Endothelial cell (in vitro differentiated cells): ENCODE data around the gene COL4A1. TPM values are rescaled to one million over a fixed set of nuclear protein-coding genes. Genes with fewer than 3 reads are reported as not detected.

Experiments
- DNase-seq: peaks from one replicate; pipeline ENCODE4 v3.0.0; 2021; ENCODE audit warnings: low spot score
- H3K27ac Mint-ChIP-seq: one replicate; pipeline ENCODE4 v1.8.0; 2021; ENCODE audit warnings: mixed read lengths, inconsistent platforms; ENCODE audit not compliant: unreplicated experiment
- H3K27me3 Mint-ChIP-seq: one replicate; pipeline ENCODE4 v1.8.0; 2021; ENCODE audit warnings: mild to moderate bottlenecking, moderate library complexity, mixed read lengths, inconsistent platforms; ENCODE audit not compliant: unreplicated experiment
- H3K36me3 Mint-ChIP-seq: one replicate; pipeline ENCODE4 v1.8.0; 2021; ENCODE audit warnings: mild to moderate bottlenecking, low read depth, mixed read lengths, inconsistent platforms; ENCODE audit not compliant: unreplicated experiment
- H3K4me1 Mint-ChIP-seq: one replicate; pipeline ENCODE4 v1.8.0; 2021; ENCODE audit warnings: mild to moderate bottlenecking, mixed read lengths, inconsistent platforms; ENCODE audit not compliant: unreplicated experiment
- H3K4me3 Mint-ChIP-seq: one replicate; pipeline ENCODE4 v1.8.0; 2021; ENCODE audit warnings: mild to moderate bottlenecking, mixed read lengths, inconsistent platforms; ENCODE audit not compliant: unreplicated experiment
- H3K9me3 Mint-ChIP-seq: one replicate; pipeline ENCODE4 v1.8.0; 2021; ENCODE audit warnings: mixed read lengths, inconsistent platforms; ENCODE audit not compliant: unreplicated experiment
- total RNA-seq: library from RNA; stranded (reverse); fragmentation: NEBNext Ultra II Directional; extraction: Animal tissue kit (Norgen Biotek cat#: 25700); gene quantifications from one replicate; pipeline ENCODE4 v1.2.1, GENCODE V29; 2021; ENCODE audit not compliant: unreplicated experiment
- TF ChIP-seq, protein P1 (sequence below): fragments of 200-600 bp; sonication (generic); IDR thresholded peaks from one replicate; pipeline ENCODE4 v1.5.0; 2021; ENCODE audit warnings: antibody characterized with exemption; ENCODE audit not compliant: unreplicated experiment

Gene COL4A1
- total RNA-seq, 1 donor from 2014 or later: 2,720 TPM

DNA sequence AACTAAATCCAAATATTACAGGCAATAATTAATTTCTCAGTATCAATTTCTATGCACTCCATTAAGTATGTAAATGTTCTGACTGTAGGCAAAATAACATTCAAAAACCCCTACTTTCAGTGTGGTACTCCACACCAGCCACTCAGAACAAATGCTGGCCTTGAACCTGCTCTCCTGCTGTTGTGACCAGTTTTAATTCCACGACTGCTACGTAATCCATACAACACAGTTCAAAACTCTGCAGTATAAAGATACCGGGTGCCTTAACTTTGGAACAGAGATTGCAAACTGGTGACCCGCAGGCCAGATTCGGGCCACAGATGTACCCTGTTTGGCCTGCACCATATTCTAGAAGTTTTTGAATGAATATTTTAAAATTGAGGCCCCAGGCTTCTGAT is 30.4 kb downstream of the COL4A1 start:
- TF ChIP-seq, protein P1, sequence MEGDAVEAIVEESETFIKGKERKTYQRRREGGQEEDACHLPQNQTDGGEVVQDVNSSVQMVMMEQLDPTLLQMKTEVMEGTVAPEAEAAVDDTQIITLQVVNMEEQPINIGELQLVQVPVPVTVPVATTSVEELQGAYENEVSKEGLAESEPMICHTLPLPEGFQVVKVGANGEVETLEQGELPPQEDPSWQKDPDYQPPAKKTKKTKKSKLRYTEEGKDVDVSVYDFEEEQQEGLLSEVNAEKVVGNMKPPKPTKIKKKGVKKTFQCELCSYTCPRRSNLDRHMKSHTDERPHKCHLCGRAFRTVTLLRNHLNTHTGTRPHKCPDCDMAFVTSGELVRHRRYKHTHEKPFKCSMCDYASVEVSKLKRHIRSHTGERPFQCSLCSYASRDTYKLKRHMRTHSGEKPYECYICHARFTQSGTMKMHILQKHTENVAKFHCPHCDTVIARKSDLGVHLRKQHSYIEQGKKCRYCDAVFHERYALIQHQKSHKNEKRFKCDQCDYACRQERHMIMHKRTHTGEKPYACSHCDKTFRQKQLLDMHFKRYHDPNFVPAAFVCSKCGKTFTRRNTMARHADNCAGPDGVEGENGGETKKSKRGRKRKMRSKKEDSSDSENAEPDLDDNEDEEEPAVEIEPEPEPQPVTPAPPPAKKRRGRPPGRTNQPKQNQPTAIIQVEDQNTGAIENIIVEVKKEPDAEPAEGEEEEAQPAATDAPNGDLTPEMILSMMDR: no peak
- Mint-ChIP-seq H3K27ac (no peak overlapping the region), H3K36me3 (peaks cover 45% of the 10 kb centered on the region), H3K9me3 (no peaks in the 10 kb centered on the region), H3K27me3 (peaks cover 10% of the 10 kb centered on the region), H3K4me1 (peaks cover 61% of the 10 kb centered on the region), H3K4me3 (no peak overlapping the region)
- no peak for DNase-seq

DNA sequence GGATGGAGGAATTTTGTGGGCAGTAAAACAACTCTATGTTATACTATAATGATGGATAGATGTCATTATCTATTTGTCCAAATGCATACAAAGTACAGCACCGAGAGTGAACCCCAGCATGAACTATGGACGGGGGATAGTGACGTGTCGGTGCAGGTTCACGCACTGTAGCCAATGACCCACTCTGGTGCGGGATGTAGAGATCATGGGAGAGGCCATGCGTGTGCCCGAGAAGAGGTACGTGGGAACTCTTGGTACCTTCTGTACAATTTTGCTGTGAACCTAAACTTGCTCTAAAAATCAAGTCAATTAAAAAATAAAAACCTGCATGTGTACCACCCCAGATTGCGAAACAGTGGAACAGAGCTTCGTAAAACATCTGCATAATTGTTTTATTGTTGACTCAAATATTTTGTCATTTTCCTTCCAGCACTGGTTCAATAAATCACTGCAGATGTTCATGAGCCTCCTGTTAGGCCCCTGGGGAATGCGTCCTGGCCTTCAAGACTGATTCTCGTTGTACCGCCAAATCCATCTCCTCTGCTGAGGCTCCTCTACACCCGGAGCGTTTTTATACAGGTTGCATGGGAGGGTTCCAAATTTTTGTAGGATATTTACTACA is 30.9 kb downstream of the COL4A1 start:
- no peak overlapping the region for H3K27ac Mint-ChIP-seq

DNA sequence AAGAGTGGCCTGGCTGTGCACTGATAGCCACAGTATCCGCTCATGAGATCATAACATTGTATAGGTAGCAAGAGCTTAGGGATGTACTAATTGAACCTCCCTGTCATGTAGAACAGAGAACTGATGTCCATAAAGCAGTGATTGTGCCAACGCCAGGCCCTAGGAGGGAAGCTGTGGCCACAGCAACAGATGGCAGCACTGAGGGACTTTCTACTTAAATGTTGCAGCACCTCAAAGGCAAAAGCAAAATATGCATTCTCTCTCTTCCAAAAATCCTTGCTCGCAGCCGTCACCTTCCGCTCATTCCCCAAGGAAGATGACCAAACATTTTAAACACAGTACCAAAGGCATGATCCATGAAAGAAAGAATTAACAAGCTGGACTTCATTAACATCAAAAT is 32.3 kb downstream of the COL4A1 start:
- Mint-ChIP-seq H3K9me3 (no peaks in the 10 kb centered on the region), H3K4me1 (peaks cover 66% of the 10 kb centered on the region), H3K27me3 (peaks cover 10% of the 10 kb centered on the region), H3K4me3 (no peak overlapping the region), H3K27ac (no peak overlapping the region), H3K36me3 (peaks cover 45% of the 10 kb centered on the region)
- DNase-seq: no peak
- TF ChIP-seq, protein P1: no peak

More for the DNA sequence above, 30.9 kb downstream of the COL4A1 start:
- Mint-ChIP-seq H3K27me3 (peaks cover 9% of the 10 kb centered on the region), H3K9me3 (no peaks in the 10 kb centered on the region), H3K4me1 (peaks cover 62% of the 10 kb centered on the region), H3K4me3 (no peak overlapping the region), H3K36me3 (peaks cover 42% of the 10 kb centered on the region)
- no peak for DNase-seq
- TF ChIP-seq, protein P1: no peak

DNA sequence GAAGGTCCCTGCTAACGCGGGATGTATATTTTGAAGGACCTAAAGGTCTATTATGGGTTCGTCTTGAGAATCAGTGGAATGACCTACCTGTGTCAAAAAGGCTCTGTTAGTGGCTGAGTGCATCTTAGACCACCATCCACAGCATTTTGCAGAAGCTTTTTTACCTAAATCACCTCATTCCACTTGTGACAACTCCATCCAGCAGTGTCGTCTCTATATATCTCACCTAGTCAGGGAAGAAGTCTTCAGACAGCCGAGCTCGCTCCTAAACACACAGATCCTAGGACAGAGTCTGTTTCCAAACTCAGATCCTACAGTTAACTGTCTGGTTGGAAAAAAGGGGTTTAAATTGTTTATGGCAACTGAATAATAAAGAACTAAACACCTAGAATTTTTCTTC is 33.7 kb downstream of the COL4A1 start:
- H3K27ac Mint-ChIP-seq: no peak overlapping the region
- TF ChIP-seq, protein P1: no peak
- DNase-seq: no peak
- H3K9me3 Mint-ChIP-seq: no peaks in the 10 kb centered on the region
- peak overlapping the region; percentile 21 for H3K4me3 Mint-ChIP-seq
- H3K27me3 Mint-ChIP-seq: peaks cover 10% of the 10 kb centered on the region
- peaks cover 68% of the 10 kb centered on the region for H3K4me1 Mint-ChIP-seq
- peaks cover 57% of the 10 kb centered on the region for H3K36me3 Mint-ChIP-seq

DNA sequence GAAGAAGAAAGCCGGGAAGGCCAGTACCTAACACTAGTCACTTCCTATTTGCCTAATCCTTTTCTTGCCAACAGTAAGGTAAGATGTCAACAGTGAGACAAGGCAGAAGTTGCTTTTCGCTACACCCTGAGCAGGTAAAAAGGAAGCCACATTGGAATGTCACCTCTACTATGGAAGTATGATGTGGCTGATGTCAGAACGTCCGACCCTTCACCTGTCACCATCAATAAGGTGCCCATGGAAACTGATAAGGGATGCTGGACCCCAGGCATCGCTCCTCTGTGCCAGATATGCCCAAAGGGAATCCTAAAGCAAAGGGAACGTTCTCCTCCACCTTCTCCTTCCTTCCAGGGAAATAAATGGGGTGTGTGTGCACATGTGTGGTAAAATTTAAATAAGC is 34.3 kb downstream of the COL4A1 start:
- peaks cover 10% of the 10 kb centered on the region for H3K27me3 Mint-ChIP-seq
- H3K4me3 Mint-ChIP-seq: peak overlapping the region; percentile 52
- peaks cover 71% of the 10 kb centered on the region for H3K4me1 Mint-ChIP-seq
- H3K27ac Mint-ChIP-seq: no peak overlapping the region
- DNase-seq: no peak
- H3K36me3 Mint-ChIP-seq: peaks cover 57% of the 10 kb centered on the region
- no peaks in the 10 kb centered on the region for H3K9me3 Mint-ChIP-seq
- TF ChIP-seq, protein P1: no peak
